NCI-H460 (cell line): Measurements from ENCODE around the gene DDTL. TPM values are rescaled to one million over a fixed set of nuclear protein-coding genes. Genes with fewer than 3 reads are reported as not detected.
"Not testable (repeated sequence)": the region's sequence is repeated elsewhere in the genome, so short reads cannot be mapped to it uniquely, and the experiment has no call there.

ENCODE experiments used
- DNase-seq: peaks from one replicate; pipeline ENCODE4 v3.0.0-alpha.2; 2016; ENCODE audit warnings: low read depth; ENCODE audit errors: extremely low read depth
- polyA plus RNA-seq: library from polyadenylated mRNA; depleted of rRNA; stranded (reverse); fragments of >200 nt; gene quantifications from 2 replicates; pipeline ENCODE4 v1.2.3, GENCODE V29; 2014; cell fraction: nucleus; rRNA removed
- total RNA-seq: library from RNA; depleted of rRNA; stranded (reverse); fragments of >200 nt; shearing (Covaris generic); gene quantifications from 2 replicates; pipeline ENCODE4 v1.2.3, GENCODE V29; 2014; rRNA removed

DDTL gene
- total RNA-seq: 0.84 TPM in 1 of 2 replicates, not detected in the other
- not detected in 2 replicates for polyA plus RNA-seq

DNA sequence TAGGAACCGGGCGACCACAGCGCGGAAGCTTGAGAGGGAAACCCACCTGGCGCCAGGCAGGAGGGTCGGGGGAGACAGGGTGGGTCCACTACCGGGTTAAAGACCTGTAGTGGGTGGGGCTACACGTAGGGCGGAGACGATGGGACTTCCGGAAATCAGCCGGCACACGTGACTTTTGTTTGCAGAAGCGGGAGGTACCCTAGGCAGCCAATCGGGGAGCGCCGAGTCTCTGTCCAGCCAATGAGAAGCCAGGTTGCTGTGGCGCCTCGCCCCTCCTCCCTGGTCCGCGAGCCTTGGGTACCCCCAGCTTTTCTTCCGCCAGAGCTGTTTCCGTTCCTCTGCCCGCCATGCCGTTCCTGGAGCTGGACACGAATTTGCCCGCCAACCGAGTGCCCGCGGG is at the start of gene DDTL:
Gene DDTL (plus strand): TSS at position 321 of the 400 bp plus-strand sequence. CDS start 27 bp downstream, at position 348.
- DNase-seq: not testable (repeated sequence)

DNA sequence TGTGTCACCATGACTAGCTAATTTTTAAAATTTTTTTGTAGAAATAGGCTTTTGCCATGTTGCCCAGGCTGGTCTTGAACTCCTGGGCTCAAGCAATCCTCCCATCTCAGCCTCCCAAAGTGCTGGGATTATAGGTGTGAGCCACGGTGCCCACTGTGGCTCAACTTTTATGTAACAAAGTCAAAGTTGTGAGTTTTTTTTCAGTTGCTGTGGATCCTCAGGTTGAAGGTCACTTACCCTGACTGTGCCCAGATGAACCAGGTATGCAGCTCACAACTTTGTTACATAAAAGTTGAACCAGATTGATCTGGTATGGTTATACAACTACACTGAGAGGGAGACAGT is 46.4 kb upstream of the DDTL start:
- DNase-seq: not testable (repeated sequence)

- DNase-seq: peak; percentile 56
These were observed 45.0 kb upstream of the DDTL start for GRCh38 chr22:23921586-23922201.

DNA sequence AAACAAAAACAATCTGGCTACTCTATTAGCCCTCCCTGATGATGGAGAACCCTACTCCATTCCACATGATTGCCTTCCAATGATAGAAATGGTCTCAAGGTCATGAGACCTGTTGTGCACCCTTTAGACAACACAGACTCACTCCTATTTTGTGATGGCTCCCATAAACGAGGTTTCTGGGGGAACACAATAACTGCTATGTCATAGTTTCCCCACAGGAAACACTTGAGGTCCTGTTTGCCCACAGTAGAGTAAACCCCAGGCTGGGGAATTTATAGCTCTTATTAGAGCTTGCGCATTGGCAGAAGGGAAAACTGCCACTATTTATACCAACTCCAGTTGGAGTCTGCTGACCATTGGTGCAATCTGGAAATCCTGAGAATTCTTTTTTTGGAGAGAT is 43.8 kb upstream of the DDTL start:
- DNase-seq: no peak

DNA sequence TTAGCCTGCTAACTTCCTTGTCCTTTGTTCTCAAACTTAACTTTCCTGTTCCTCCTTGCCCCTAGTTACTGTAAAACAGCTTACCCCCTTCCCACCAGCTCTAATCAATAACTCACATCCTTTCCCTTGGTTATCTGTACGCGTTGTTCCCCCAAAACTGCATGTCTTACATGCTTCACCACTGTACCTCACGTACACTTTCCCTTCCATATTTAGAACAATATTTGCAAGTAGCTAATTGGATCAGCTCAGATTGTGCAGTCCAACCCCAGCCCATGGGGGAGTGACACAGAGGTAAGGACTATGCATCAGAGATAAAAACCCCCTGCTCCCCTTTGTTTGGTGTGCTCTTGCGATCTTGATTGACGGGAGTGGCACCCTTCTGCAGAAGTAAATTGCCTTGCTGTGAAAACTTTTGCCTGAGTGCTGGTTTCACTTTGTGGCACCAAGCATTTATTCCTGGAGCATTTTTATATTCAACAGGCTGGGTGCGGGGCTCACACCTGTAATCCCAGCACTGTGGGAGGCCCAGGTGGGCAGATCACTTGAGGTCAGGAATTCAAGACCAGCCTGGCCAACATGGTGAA is 41.6 kb upstream of the DDTL start:
- no peak for DNase-seq

- DNase-seq: no peak
These were observed 40.1 kb upstream of the DDTL start for GRCh38 chr22:23926561-23926960.

- no peak for DNase-seq
These were observed 28.2 kb upstream of the DDTL start for GRCh38 chr22:23938328-23939016.

DNA sequence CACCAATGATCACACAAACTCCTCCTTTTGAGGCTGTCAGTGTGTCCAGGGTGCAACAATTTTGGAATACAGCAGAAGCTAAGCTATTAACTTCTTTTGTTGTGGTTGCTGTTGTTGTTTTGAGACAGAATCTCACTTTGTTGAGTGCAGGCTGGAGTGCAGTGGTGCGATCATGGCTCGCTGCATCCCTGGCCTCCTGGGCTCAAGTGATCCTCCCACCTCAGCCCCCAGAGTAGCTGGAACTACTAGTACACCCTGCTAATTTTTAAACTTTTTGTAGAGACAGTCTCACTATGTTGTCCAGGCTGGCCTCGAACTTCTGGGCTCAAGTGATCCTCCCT is 27.7 kb upstream of the DDTL start:
- no peak for DNase-seq

DNA sequence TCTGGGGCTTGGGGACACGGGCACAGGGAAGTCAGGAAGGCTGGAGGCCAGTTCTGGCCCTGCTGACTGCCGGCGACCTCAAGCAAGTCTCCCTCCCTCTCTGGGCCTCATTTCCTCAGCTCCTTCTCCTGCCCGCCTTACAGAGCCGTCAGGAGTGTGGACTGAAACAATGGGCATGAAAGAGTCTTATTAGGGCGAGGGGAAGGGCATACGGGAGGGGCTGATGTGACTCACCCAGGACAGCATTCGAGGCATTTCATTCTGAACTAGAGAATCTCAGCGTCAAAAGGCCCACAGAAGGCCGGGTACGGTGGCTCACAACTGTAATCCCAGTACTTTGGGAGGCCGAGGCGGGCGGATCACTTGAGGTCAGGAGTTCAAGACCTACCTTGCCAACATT is 26.5 kb upstream of the DDTL start:
- not testable (repeated sequence) for DNase-seq

DNA sequence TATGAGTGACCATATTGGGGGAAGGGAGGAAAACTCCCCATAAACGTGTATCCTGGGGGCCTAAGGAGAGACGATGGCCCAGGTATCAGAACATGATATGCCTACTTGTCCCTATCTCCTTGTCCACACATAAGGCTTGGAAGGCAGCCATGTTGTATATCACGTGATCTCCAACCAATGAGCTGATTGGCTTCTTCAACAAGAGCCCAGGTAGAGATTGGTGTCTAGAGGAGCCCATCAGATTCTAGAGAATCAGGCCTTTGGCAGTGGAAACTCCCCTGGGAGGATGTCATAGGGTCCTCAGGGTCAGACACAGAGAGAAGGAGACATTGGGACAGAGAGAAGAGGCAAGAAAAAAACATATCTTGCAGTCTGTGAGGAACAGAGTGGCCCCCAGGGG is 19.3 kb upstream of the DDTL start:
- DNase-seq: not testable (repeated sequence)

GRCh38 chr22:23949764-23950163 is 16.9 kb upstream of the DDTL start:
- not testable (repeated sequence) for DNase-seq

DNA sequence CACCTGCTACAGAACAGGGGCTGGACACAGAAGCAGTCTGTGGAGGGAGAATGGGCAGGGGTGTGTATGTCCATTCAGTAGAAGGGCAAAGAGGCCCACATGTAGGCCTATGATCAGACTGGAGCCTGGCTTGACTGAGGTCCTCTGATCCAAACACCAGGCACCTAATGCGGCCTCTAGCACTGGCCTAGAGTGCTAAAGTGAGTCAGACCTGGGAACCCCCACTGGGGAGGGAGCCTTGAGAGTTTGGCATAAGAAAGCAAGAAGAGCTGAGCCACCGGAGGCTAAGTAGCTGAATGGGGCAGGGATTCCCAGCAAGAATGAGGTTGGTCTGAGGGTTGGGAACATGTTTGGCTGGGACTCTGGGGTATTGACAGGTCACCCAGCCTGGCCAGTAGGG is 15.3 kb upstream of the DDTL start:
- DNase-seq: not testable (repeated sequence)

- not testable (repeated sequence) for DNase-seq
These were observed 13.8 kb upstream of the DDTL start for GRCh38 chr22:23952794-23953405.

GRCh38 chr22:23953485-23953884 is 13.2 kb upstream of the DDTL start:
- not testable (repeated sequence) for DNase-seq

GRCh38 chr22:23954193-23954990 is 12.3 kb upstream of the DDTL start:
- DNase-seq: not testable (repeated sequence)

DNA sequence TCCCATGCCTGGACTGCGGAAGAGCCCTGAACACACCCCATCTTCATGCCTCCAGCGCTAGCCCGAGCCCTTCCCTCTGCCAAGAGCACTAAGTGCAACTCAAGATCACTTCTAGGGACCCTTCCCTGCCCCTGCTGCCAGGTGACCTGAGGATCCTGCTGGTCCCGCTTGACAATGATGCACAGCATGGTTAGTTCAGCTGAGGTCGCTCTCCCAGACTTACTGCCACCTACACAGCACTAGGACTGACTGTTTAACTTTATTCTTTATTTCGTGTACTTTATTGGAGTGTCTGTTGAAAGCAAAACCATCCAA is 11.7 kb upstream of the DDTL start:
- not testable (repeated sequence) for DNase-seq

GRCh38 chr22:23955886-23956285 is 10.8 kb upstream of the DDTL start:
- not testable (repeated sequence) for DNase-seq

DNA sequence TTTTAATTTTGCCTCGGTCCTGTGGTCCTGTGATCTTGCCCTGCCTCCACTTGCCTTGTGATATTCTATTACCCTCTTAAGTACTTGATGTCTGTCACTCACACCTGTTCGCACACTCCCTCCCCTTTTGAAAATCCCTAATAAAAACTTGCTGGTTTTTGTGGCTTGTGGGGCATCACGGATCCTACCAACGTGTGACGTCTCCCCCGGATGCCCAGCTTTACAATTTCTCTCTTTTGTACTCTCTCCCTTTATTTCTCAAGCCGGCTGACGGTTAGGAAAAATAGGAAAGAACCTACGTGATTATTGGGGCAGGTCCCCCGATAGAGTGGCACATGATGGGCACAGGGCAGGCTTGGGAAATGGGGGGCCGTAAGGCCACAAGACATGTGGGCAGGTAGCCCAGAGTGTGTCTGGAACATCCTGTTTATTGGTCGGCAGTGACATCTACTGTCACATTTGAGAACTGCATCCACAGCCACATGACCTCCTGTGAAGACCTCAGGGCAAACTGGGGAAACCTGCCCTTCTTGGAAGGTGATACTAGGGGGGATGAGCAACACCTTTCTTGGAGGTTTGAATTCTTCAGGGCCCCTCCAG is 10.3 kb upstream of the DDTL start:
- DNase-seq: peak; percentile 62

DNA sequence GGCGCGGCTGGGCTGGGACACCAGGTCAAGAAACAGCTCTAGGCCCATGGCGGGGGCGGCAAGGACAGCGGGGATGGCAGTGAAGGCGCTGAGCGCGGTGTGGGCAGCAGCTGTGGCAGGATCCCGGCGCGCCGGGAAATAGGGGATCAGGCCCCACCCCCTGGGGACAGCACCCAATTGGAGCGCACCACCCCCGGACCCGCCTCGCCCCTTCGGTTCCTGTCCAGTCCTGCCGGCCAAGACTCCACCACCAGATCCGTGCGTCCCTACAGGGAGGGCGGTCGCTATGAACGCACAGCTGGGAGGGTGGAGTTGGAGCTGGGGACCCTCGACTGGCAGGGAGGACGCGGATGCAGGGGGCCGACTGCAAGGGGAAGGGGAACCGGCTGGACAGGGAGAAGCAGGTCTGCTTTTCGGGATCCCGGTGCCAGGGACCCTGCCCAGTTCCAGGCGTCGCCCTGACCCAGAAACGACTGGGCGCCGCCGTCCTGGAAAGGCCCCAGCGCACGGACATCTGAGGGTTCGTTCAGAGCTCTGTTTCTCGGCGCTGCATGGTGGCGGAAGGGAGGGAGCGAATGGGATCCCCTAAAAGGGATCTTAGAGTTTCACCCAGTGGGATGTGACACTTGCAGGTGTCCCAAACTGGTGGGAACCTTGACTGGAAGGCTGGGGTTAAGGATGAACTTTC is 5.5 kb upstream of the DDTL start, which contains the start of gene GSTT2B:
Gene GSTT2B (minus strand): TSS at position 112 of the 688 bp plus-strand sequence. CDS start 64 bp downstream, at position 48.
- not testable (repeated sequence) for DNase-seq

DNA sequence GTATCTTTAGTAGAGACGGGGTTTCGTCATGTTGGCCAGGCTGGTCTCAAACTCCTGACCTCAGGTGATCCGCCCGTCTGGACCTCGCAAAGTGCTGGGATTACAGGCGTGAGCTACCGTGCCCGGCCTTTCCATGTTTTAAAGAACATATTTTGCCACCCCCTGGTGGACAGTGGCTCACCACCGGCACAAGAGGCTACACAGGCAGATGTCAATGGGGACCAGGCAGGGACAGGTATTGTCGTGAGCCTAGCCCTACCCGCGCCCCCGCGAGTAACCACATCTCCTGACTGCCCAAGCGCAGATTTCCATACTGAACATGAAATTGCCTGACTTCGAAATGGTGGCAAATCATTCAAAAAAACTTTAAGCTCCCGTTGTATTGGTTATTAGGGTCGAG is 594 bp upstream of the DDTL start:
- DNase-seq: not testable (repeated sequence)
